ENCODE measurements around the gene CCDC137.

- TF ChIP-seq CTCF (conservative IDR thresholded peaks at IDR 0.05 in 1 of 2, IDR thresholded peaks at IDR 0.05 in 1 of 2; ENCODE audit: extremely low read depth in 1 of 2, insufficient read depth in 1 of 2, low read depth in 1 of 2, low read length in 2 of 2) (no peak), EZH2 (IDR thresholded peaks at IDR 0.05; ENCODE audit: borderline replicate concordance, low read length) (no peak)
Measured at GRCh38 chr17:81621494-81622130, 44.9 kb upstream of the CCDC137 start.

All from mammary epithelial cell (primary cell).